AG04450 (cell line): ENCODE data around the gene C9orf85. TPM values are rescaled to one million over a fixed set of nuclear protein-coding genes. Genes with fewer than 3 reads are reported as not detected.

ENCODE experiments used
- CTCF ChIA-PET: fragments of 300-600, 350-600 bp; formaldehyde crosslinking; extraction: SDS; loops from one replicate; lab custom pipeline; 2022; ENCODE audit warnings: antibody characterized with exemption, inconsistent platforms; lab: Charles Lee
- POLR2A ChIA-PET: fragments of 350-600 bp; formaldehyde crosslinking; extraction: SDS; loops from one replicate; lab custom pipeline; 2021; ENCODE audit warnings: antibody characterized with exemption, inconsistent platforms; lab: Yijun Ruan, JAX
- DNase-seq: peaks from one replicate; pipeline ENCODE4 v3.0.0-alpha.2; 2011; ENCODE audit warnings: low read depth, low spot score
- H3K27ac ChIP-seq: one replicate; pipeline ENCODE4 v1.5.1; 2012; ENCODE audit warnings: low read depth, low read length, control low read depth
- H3K27me3 ChIP-seq: one replicate; pipeline ENCODE4 v1.6.0; 2012; ENCODE audit warnings: low read length; ENCODE audit not compliant: control insufficient read depth, insufficient read depth
- H3K4me3 ChIP-seq: 2 replicates; pipeline ENCODE4 v1.5.1; 2011; ENCODE audit warnings: mild to moderate bottlenecking, low read depth, low read length, control low read depth
- H3K9me3 ChIP-seq: 2 replicates; pipeline ENCODE4 v1.5.1; 2012; ENCODE audit warnings: low read length; ENCODE audit not compliant: control insufficient read depth, insufficient read depth
- polyA plus RNA-seq: library from polyadenylated mRNA; depleted of rRNA; stranded (reverse); fragments of >200 nt; gene quantifications from 2 replicates; pipeline ENCODE4 v1.2.3, GENCODE V29; 2011
- TF ChIP-seq, protein P1 (sequence below): IDR thresholded peaks from 2 replicates; pipeline ENCODE4 v1.5.1; 2011; ENCODE audit warnings: low read depth, low read length, control low read depth, inconsistent platforms

Gene C9orf85
- polyA plus RNA-seq, 1 experiment: 19.8 TPM

- Histone ChIP-seq H3K27ac (no peak overlapping the region), H3K4me3 (no peak overlapping the region), H3K9me3 (no peaks in the 10 kb centered on the region), H3K27me3 (no peaks in the 10 kb centered on the region)
- ChIA-PET CTCF (interaction anchor here (0.8 to 2.0 kb wide), 3 partner anchors 39 to 249 kb away, joined by 3 to 6 read pairs (median 3); no protein-coding TSS in a partner anchor), POLR2A (no interaction called here)
- TF ChIP-seq, protein P1, sequence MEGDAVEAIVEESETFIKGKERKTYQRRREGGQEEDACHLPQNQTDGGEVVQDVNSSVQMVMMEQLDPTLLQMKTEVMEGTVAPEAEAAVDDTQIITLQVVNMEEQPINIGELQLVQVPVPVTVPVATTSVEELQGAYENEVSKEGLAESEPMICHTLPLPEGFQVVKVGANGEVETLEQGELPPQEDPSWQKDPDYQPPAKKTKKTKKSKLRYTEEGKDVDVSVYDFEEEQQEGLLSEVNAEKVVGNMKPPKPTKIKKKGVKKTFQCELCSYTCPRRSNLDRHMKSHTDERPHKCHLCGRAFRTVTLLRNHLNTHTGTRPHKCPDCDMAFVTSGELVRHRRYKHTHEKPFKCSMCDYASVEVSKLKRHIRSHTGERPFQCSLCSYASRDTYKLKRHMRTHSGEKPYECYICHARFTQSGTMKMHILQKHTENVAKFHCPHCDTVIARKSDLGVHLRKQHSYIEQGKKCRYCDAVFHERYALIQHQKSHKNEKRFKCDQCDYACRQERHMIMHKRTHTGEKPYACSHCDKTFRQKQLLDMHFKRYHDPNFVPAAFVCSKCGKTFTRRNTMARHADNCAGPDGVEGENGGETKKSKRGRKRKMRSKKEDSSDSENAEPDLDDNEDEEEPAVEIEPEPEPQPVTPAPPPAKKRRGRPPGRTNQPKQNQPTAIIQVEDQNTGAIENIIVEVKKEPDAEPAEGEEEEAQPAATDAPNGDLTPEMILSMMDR: no peak
- no peak for DNase-seq
Observed at GRCh38 chr9:71985297-71985911, 74.0 kb downstream of the C9orf85 start.

DNA sequence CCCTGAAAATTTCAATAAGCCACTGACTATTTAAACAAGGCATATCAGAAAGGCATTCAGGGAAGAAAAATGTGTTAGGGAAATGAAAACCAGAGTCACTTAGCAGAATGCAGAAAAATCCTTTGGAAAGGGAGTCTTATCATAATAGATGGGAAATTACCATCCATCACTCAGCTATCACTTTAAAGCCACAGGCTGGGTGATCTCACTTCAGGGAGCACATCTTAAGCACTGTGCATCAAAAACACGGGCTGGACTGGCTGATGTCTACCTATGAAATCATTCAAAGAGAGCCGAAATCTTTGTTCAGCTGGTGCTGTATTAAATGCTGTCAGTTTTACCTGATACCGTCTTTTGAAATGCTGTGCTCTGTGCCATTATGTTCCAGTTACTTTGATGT lies 75.5 kb downstream of the C9orf85 start:
- CTCF ChIA-PET: interaction anchor here (0.6 kb wide), 1 partner anchor 38 kb away, joined by 3 read pairs; no protein-coding TSS in a partner anchor
- TF ChIP-seq, protein P1: no peak
- POLR2A ChIA-PET: no interaction called here
- Histone ChIP-seq H3K4me3 (no peak overlapping the region), H3K27me3 (no peaks in the 10 kb centered on the region), H3K27ac (no peak overlapping the region), H3K9me3 (no peaks in the 10 kb centered on the region)
- no peak for DNase-seq

DNA sequence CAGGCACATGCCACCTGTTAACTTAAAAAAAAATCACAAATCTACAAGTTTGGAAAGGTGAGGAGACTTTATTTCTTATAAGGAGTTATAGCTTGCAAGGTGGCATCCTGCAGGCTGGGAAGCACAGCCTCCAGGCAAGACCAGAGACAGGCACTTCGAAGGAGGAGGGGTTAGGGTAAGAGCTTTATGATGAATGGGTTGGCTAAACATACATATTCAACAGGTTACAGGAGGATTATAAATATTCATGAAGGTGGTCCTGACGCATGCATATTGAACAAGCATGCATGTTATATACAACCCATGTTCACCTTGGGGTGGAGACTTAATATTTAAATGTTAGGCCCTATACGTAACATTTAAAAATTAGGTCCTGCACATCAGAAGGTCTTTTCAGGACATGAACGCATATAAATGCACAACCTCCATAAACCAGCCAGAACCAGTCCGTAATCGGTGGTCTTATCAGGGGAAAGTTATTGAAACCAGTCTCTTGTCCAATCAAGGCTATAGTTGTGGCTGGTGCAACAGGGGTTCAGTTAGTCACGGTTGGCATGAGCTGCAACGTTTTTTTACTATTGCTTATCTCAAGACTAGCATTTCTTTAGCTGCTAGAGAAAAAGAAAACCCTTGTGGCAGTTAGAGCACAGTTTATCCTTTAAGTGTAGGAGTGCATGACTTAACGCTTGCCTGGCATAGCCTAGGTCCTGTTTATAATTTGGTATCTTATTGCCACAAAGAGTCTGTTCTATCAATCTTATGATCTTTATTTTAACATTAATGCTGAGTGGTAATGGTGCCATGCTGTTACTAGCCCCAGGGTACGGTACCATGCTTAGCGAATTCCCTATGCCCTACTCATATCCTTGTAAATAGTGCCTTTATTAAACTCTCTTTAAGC lies 76.3 kb downstream of the C9orf85 start:
- ChIA-PET CTCF (no interaction called here), POLR2A (no interaction called here)
- Histone ChIP-seq H3K27ac (no peak overlapping the region), H3K9me3 (no peaks in the 10 kb centered on the region), H3K4me3 (no peak overlapping the region), H3K27me3 (no peaks in the 10 kb centered on the region)
- TF ChIP-seq, protein P1: no peak
- no peak for DNase-seq

- DNase-seq: no peak
- POLR2A ChIA-PET: no interaction called here
Observed at GRCh38 chr9:71990466-71990865, 79.0 kb downstream of the C9orf85 start.

More at GRCh38 chr9:71990466-71990865, 79.0 kb downstream of the C9orf85 start:
- TF ChIP-seq, protein P1: no peak
- no peak overlapping the region for H3K27ac ChIP-seq
- no peak overlapping the region for H3K4me3 ChIP-seq
- CTCF ChIA-PET: no interaction called here
- H3K27me3 ChIP-seq: no peaks in the 10 kb centered on the region
- peaks cover 3% of the 10 kb centered on the region; the same call in 1 of the 2 replicates for H3K9me3 ChIP-seq
